K562 (cell line): ENCODE measurements around the gene HPSE2. TPM values are rescaled to one million over a fixed set of nuclear protein-coding genes. Genes with fewer than 3 reads are reported as not detected.

Source experiments
- ATAC-seq: fragments of 200-7000 bp; cut with Tn5 transposase; 3 replicates; pipeline ENCODE4 v1.9.1; 2020; ENCODE audit warnings: moderate library complexity
- BruUV-seq: library from RNA; stranded (reverse); fragments of 400-500 nt; replicated peaks from 2 replicates; lab custom pipeline; 2021; lab: Mats Ljungman, UMichigan
- CTCF ChIA-PET: fragments of 300-600 bp; formaldehyde crosslinking; extraction: SDS; loops from one replicate; lab custom pipeline; 2021; ENCODE audit warnings: low intra/inter-chr PET ratio; lab: Yijun Ruan, JAX
- POLR2A ChIA-PET: fragments of 300-600, 350-650 bp; sonication (Branson Sonifier 250); formaldehyde crosslinking; extraction: SDS; loops from one replicate; lab custom pipeline; 2021; ENCODE audit warnings: antibody characterized with exemption, inconsistent platforms; lab: Yijun Ruan, JAX
- DNase-seq, 4 experiments: peaks; one replicate each; pipeline versions ENCODE4 v3.0.0 to v3.0.0-alpha.2; 2011 to 2018; ENCODE audit warnings: low spot score in 3 of 4, mixed read lengths in 3 of 4; ENCODE audit errors: extremely low read depth in 1 of 4
- FAIRE-seq: peaks from 2 replicates; lab custom pipeline; 2011; peaks lifted over from hg19 to GRCh38; lab: Jason Lieb, UNC
- H2AFZ ChIP-seq: 2 replicates; pipeline ENCODE4 v1.6.0; 2011; ENCODE audit warnings: low read depth, low read length, control low read depth, inconsistent platforms
- H3K27ac ChIP-seq: fragments of 200-600 bp; 3 replicates; pipeline ENCODE4 v1.8.0; 2011; ENCODE audit warnings: low read depth, mild to moderate bottlenecking, control low read depth, inconsistent platforms, low read length, moderate library complexity, mixed read lengths; ENCODE audit errors: extremely low read depth
- H3K27me3 ChIP-seq, 2 experiments: fragments of 300-600 bp in 1 of 2; 2 replicates in 1 of 2; 3 replicates in 1 of 2; pipeline versions ENCODE4 v1.6.0 to v1.8.0; 2011; ENCODE audit warnings: inconsistent platforms in 2 of 2, low read length in 2 of 2, mild to moderate bottlenecking in 1 of 2, mixed read lengths in 1 of 2, moderate library complexity in 1 of 2; ENCODE audit not compliant: control insufficient read depth in 2 of 2, insufficient read depth in 2 of 2
- H3K36me3 ChIP-seq: fragments of 300-600 bp; 3 replicates; pipeline ENCODE4 v1.8.0; 2011; ENCODE audit warnings: mild to moderate bottlenecking, low read length, inconsistent platforms; ENCODE audit not compliant: control insufficient read depth, insufficient read depth
- H3K4me1 ChIP-seq, 2 experiments: fragments of 200-600 bp in 1 of 2; replicated peaks in 1 of 2; 2 replicates in 1 of 2; 3 replicates in 1 of 2; pipeline versions ENCODE4 v1.5.1 to v1.8.0; 2011; ENCODE audit warnings: inconsistent platforms in 2 of 2, low read length in 2 of 2, mild to moderate bottlenecking in 1 of 2, mixed read lengths in 1 of 2, moderate library complexity in 1 of 2; ENCODE audit not compliant: control insufficient read depth in 2 of 2, insufficient read depth in 2 of 2
- H3K4me2 ChIP-seq: 2 replicates; pipeline ENCODE4 v1.6.1; 2011; ENCODE audit warnings: low read length, control low read depth, inconsistent platforms, mixed read lengths; ENCODE audit not compliant: insufficient read depth
- H3K4me3 ChIP-seq: fragments of 200-600 bp; sonication (generic), shearing (Covaris generic); 2 replicates; pipeline ENCODE4 v1.5.1; 2016; ENCODE audit warnings: control low read depth, inconsistent platforms
- H3K79me2 ChIP-seq: fragments of 200-600 bp; 3 replicates; pipeline ENCODE4 v1.8.0; 2011; ENCODE audit warnings: low read length, inconsistent platforms; ENCODE audit not compliant: control insufficient read depth, insufficient read depth
- H3K9ac ChIP-seq, 2 experiments: 2 replicates each; pipeline versions ENCODE4 v1.6.0 to v1.6.1; 2011; ENCODE audit warnings: low read depth in 2 of 2, low read length in 2 of 2, control low read depth in 1 of 2, inconsistent platforms in 1 of 2, mild to moderate bottlenecking in 1 of 2, mixed read lengths in 1 of 2; ENCODE audit not compliant: insufficient read depth in 1 of 2
- H3K9me1 ChIP-seq: one replicate; pipeline ENCODE4 v1.6.0; 2011; ENCODE audit warnings: inconsistent platforms, mild to moderate bottlenecking, low read length, moderate library complexity; ENCODE audit not compliant: control insufficient read depth, insufficient read depth
- H3K9me3 ChIP-seq: replicated peaks from 2 replicates; pipeline ENCODE4 v1.5.1; 2011; ENCODE audit warnings: low read depth, low read length, inconsistent platforms; ENCODE audit not compliant: control insufficient read depth, insufficient read depth
- H4K20me1 ChIP-seq: replicated peaks from 2 replicates; pipeline ENCODE4 v1.6.1; 2011; ENCODE audit warnings: low read length, inconsistent platforms, mixed read lengths; ENCODE audit not compliant: control insufficient read depth, insufficient read depth
- CHD7 ChIP-seq: fragments of 200-600 bp; sonication (generic); IDR thresholded peaks from one replicate; pipeline ENCODE4 v1.6.1; 2012; ENCODE audit warnings: mild to moderate bottlenecking, low read depth, low read length, inconsistent platforms
- FOXA1 ChIP-seq: fragments of 450-650 bp; IDR thresholded peaks from 2 replicates; pipeline ENCODE4 v1.6.1; 2016; ENCODE audit warnings: mild to moderate bottlenecking, borderline replicate concordance
- NFIC ChIP-seq: fragments of 450-650 bp; IDR thresholded peaks from 2 replicates; pipeline ENCODE4 v1.6.1; 2017; ENCODE audit warnings: mild to moderate bottlenecking, inconsistent platforms
- PHTF2 ChIP-seq: fragments of 250-450 bp; sonication (Bioruptor Pico); IDR thresholded peaks from 2 replicates; pipeline ENCODE4 v1.5.0; 2021; ENCODE audit warnings: mild to moderate bottlenecking
- RBM15 ChIP-seq: fragments of 200-400 bp; formaldehyde crosslinking; IDR thresholded peaks from 2 replicates; pipeline ENCODE4 v1.6.1; 2018; ENCODE audit warnings: mild to moderate bottlenecking, low read length, moderate library complexity; ENCODE audit not compliant: insufficient read depth
- SMAD1 ChIP-seq: fragments of 150-350 bp; IDR thresholded peaks from 2 replicates; pipeline ENCODE4 v1.6.1; 2014; ENCODE audit warnings: low read length, low read depth; ENCODE audit not compliant: partially characterized antibody
- SNIP1 ChIP-seq: fragments of 450-650 bp; IDR thresholded peaks from 2 replicates; pipeline ENCODE4 v1.7.1; 2017; ENCODE audit warnings: low read depth, mild to moderate bottlenecking
- ZNF707 ChIP-seq: fragments of 250-450 bp; sonication (Bioruptor Pico); conservative IDR thresholded peaks from 2 replicates; pipeline ENCODE4 v1.8.0; 2022; ENCODE audit warnings: inconsistent platforms, mild to moderate bottlenecking, moderate library complexity
- WGBS: fragments of 100-300 bp; shearing (Covaris generic); methylation state at CpG from one replicate; pipeline ENCODE4 v1.1.6; 2016; ENCODE audit warnings: low coverage, mixed read lengths; ENCODE audit not compliant: insufficient coverage; ENCODE audit errors: missing lambda C conversion rate; 5-methylcytosine and 5-hydroxymethylcytosine counted together
- in situ Hi-C: fragments of 300-500 bp; cut with MboI; formaldehyde crosslinking; loops from 4 replicates; pipeline ENCODE4 v1.15.0; 2018; ENCODE audit warnings: inconsistent platforms, mixed read lengths
- intact Hi-C: fragments of 100-400 bp; cut with micrococcal nuclease; formaldehyde crosslinking; loops from 2 replicates; pipeline ENCODE4 v1.14.2; 2022
- polyA plus RNA-seq, 8 experiments: library from polyadenylated mRNA; depleted of rRNA in 4 of 8; stranded (reverse) in 5 of 8; unstranded in 3 of 8; fragments of >200 nt; fragmentation: Nextera tagmentation in 2 of 8; fragmentation: Illumina TruSeq in 1 of 8; extraction: Ambion mirVana in 2 of 8; extraction: Trizol in 1 of 8; gene quantifications; 2 replicates each; pipeline versions ENCODE4 v1.2.1 to v1.2.3, GENCODE V29; 2011 to 2014; ENCODE audit warnings: inconsistent platforms in 1 of 8, missing spikeins in 1 of 8
- total RNA-seq, 7 experiments: library from RNA; depleted of rRNA in 6 of 7; stranded (reverse); fragments of >200 nt in 6 of 7; fragmentation: Illumina TruSeq in 2 of 7; extraction: Trizol in 2 of 7; gene quantifications; 2 replicates each; pipeline versions ENCODE4 v1.2.1 to v1.2.3, GENCODE V29; 2011 to 2021; ENCODE audit warnings: low replicate concordance in 1 of 7

Gene HPSE2
- total and polyA plus RNA-seq, 9 of the 15 experiments (the other 6 are each of a cell fraction or from before 2014, with no cell fraction given): 0.03 to 0.10 (median 0.04) TPM; not detected in 2

DNA sequence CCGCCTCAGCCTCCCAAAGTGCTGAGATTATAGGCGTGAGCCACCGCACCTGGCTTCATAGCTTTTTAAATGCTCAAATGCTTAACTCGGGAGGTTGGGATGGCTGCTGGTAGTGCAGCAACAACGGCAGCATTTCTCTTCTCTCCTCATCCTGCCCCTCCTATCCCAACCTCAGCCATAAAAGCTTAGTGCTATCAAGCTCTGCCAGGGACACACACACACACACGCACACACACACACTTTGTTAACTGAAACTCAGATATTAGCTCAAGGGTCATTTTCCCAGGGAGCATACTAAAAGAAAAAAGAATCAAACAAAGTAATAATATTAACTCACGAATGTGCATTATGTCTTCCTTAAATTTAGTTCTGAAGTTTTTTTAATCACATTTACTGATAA, 725.9 kb downstream of the HPSE2 start:
- in situ Hi-C loops: no loop called here
- no peak overlapping the region for H2AFZ ChIP-seq
- H3K9ac ChIP-seq: no peak overlapping the region
- no peaks in the 10 kb centered on the region for H4K20me1 ChIP-seq
- no peaks in the 10 kb centered on the region for H3K9me1 ChIP-seq
- H3K79me2 ChIP-seq: no peaks in the 10 kb centered on the region
- intact Hi-C loops: no loop called here
- no peaks in the 10 kb centered on the region for H3K4me1 ChIP-seq
- POLR2A ChIA-PET: no interaction called here
- no peak for DNase-seq
- no peak overlapping the region for H3K4me3 ChIP-seq
- H3K9me3 ChIP-seq: no peaks in the 10 kb centered on the region
- BruUV-seq: no TSS peak
- no peak overlapping the region for H3K4me2 ChIP-seq
- H3K27me3 ChIP-seq: peaks cover 0 to 15% of the 10 kb centered on the region in 2 experiments
- no peak overlapping the region for H3K27ac ChIP-seq
- no peak for FAIRE-seq
- 3% methylated on average over 7 of the region's 7 CpGs for WGBS
- TF ChIP-seq SNIP1 (no peak), ZNF707 (no peak), NFIC (no peak), RBM15 (no peak), FOXA1 (no peak), SMAD1 (no peak), PHTF2 (CRISPR knock-in tag) (no peak), CHD7 (no peak)
- ATAC-seq: no peak
- H3K36me3 ChIP-seq: no peaks in the 10 kb centered on the region
- CTCF ChIA-PET: no interaction called here
